Fibroblast of the aortic adventitia (primary cell): ENCODE results near the gene DUSP6. TPM values are rescaled to one million over a fixed set of nuclear protein-coding genes. Genes with fewer than 3 reads are reported as not detected.

ENCODE experiments used
- DNase-seq: peaks from one replicate; pipeline ENCODE4 v3.0.0-alpha.2; 2010; ENCODE audit warnings: low read depth
- H3K4me3 ChIP-seq: 2 replicates; pipeline ENCODE4 v1.5.1; 2011; ENCODE audit warnings: low read depth, mild to moderate bottlenecking, control low read depth, low read length, moderate library complexity
- CTCF ChIP-seq: IDR thresholded peaks from 2 replicates; pipeline ENCODE4 v1.5.1; 2011; ENCODE audit warnings: mild to moderate bottlenecking, low read length, control low read depth, inconsistent platforms; ENCODE audit not compliant: insufficient read depth
- total RNA-seq: library from RNA; depleted of rRNA; stranded (reverse); fragments of >200 nt; gene quantifications from 2 replicates; pipeline ENCODE4 v1.2.3, GENCODE V29; 2012; ENCODE audit warnings: low replicate concordance

The DUSP6 gene
- total RNA-seq, 1 donor = 33.9 TPM

GRCh38 chr12:89328151-89329030 is 23.9 kb downstream of the DUSP6 start:
- no peak for DNase-seq
- H3K4me3 ChIP-seq = no peak overlapping the region
- TF ChIP-seq CTCF = no peak

- no peak overlapping the region for H3K4me3 ChIP-seq
- no peak for TF ChIP-seq CTCF
- no peak for DNase-seq
These were observed 24.7 kb downstream of the DUSP6 start for GRCh38 chr12:89327486-89328094.

GRCh38 chr12:89326239-89327040 is 25.9 kb downstream of the DUSP6 start:
- no peak overlapping the region for H3K4me3 ChIP-seq
- no peak for DNase-seq
- no peak for TF ChIP-seq CTCF

GRCh38 chr12:89325495-89325894 is 26.8 kb downstream of the DUSP6 start:
- no peak for DNase-seq
- H3K4me3 ChIP-seq = no peak overlapping the region
- TF ChIP-seq CTCF = no peak

GRCh38 chr12:89324437-89324836 is 27.9 kb downstream of the DUSP6 start:
- DNase-seq = no peak
- TF ChIP-seq CTCF = no peak
- no peak overlapping the region for H3K4me3 ChIP-seq

- no peak for TF ChIP-seq CTCF
- DNase-seq = no peak
- H3K4me3 ChIP-seq = no peak overlapping the region
These were observed 28.6 kb downstream of the DUSP6 start for GRCh38 chr12:89323568-89324218.
